K562 (cell line): ENCODE data around the gene FBXL13. TPM values are rescaled to one million over a fixed set of nuclear protein-coding genes. Genes with fewer than 3 reads are reported as not detected.

Source experiments
- ARID1B ChIP-seq: fragments of 450-650 bp; IDR thresholded peaks from 2 replicates; pipeline ENCODE4 v1.6.1; 2016; ENCODE audit warnings: antibody characterized with exemption, mild to moderate bottlenecking, inconsistent platforms
- BACH1 ChIP-seq: fragments of 200-800 bp; sonication (Bioruptor generic); IDR thresholded peaks from 2 replicates; pipeline ENCODE4 v1.6.1; 2016; ENCODE audit warnings: missing genetic modification characterization, missing compliant biosample characterization
- HLTF ChIP-seq: fragments of 450-650 bp; IDR thresholded peaks from 2 replicates; pipeline ENCODE4 v1.6.1; 2016
- MYC ChIP-seq, 2 experiments: fragments of 250-450 bp in 1 of 2; sonication (Bioruptor Pico) in 1 of 2; IDR thresholded peaks; 2 replicates each; pipeline versions ENCODE4 v1.5.1 to v1.6.1; 2012 to 2021; ENCODE audit warnings: low read depth in 2 of 2, borderline replicate concordance in 1 of 2, improper control_type of control experiment in 1 of 2, low read length in 1 of 2, mild to moderate bottlenecking in 1 of 2, moderate library complexity in 1 of 2
- POLR2H ChIP-seq: IDR thresholded peaks from 2 replicates; pipeline ENCODE4 v1.6.1; 2016; ENCODE audit warnings: missing genetic modification characterization, low read depth, mild to moderate bottlenecking, control low read depth, missing compliant biosample characterization, moderate library complexity
- SMARCC2 ChIP-seq: fragments of 450-650 bp; IDR thresholded peaks from 2 replicates; pipeline ENCODE4 v1.6.1; 2017; ENCODE audit warnings: antibody characterized with exemption, moderate library complexity, mild to moderate bottlenecking, low read depth
- SRSF3 ChIP-seq: fragments of 200-400 bp; formaldehyde crosslinking; IDR thresholded peaks from 2 replicates; pipeline ENCODE4 v1.6.1; 2016; ENCODE audit warnings: mild to moderate bottlenecking, low read length, moderate library complexity; ENCODE audit not compliant: insufficient read depth
- TAF9B ChIP-seq: fragments of 450-650 bp; IDR thresholded peaks from 2 replicates; pipeline ENCODE4 v1.6.1; 2018; ENCODE audit warnings: mild to moderate bottlenecking; ENCODE audit not compliant: partially characterized antibody
- ZBED1 ChIP-seq: IDR thresholded peaks from 2 replicates; pipeline ENCODE4 v1.6.1; 2014
- ZNF431 ChIP-seq: sonication (generic); formaldehyde crosslinking; IDR thresholded peaks from 2 replicates; pipeline ENCODE4 v1.8.0; 2022; ENCODE audit warnings: mild to moderate bottlenecking, missing genetic modification reagents
- ZNF583 ChIP-seq: fragments of 250-450 bp; sonication (Bioruptor Pico); IDR thresholded peaks from 2 replicates; pipeline ENCODE4 v1.4.0; 2020
- ZNF584 ChIP-seq: fragments of 200-800 bp; sonication (Bioruptor generic); IDR thresholded peaks from 2 replicates; pipeline ENCODE4 v1.6.1; 2016; ENCODE audit warnings: low read depth, mild to moderate bottlenecking, missing genetic modification characterization, missing compliant biosample characterization
- polyA plus RNA-seq, 8 experiments: library from polyadenylated mRNA; depleted of rRNA in 4 of 8; stranded (reverse) in 5 of 8; unstranded in 3 of 8; fragments of >200 nt; fragmentation: Nextera tagmentation in 2 of 8; fragmentation: Illumina TruSeq in 1 of 8; extraction: Ambion mirVana in 2 of 8; extraction: Trizol in 1 of 8; gene quantifications; 2 replicates each; pipeline versions ENCODE4 v1.2.1 to v1.2.3, GENCODE V29; 2011 to 2014; ENCODE audit warnings: inconsistent platforms in 1 of 8, missing spikeins in 1 of 8
- total RNA-seq, 7 experiments: library from RNA; depleted of rRNA in 6 of 7; stranded (reverse); fragments of >200 nt in 6 of 7; fragmentation: Illumina TruSeq in 2 of 7; extraction: Trizol in 2 of 7; gene quantifications; 2 replicates each; pipeline versions ENCODE4 v1.2.1 to v1.2.3, GENCODE V29; 2011 to 2021; ENCODE audit warnings: low replicate concordance in 1 of 7
- TF ChIP-seq, protein P1 (sequence below): fragments of 450-650 bp; IDR thresholded peaks from 2 replicates; pipeline ENCODE4 v1.7.0; 2016; ENCODE audit warnings: borderline replicate concordance
- TF ChIP-seq, protein P2 (sequence below): fragments of 250-450 bp; sonication (Bioruptor Pico); IDR thresholded peaks from 2 replicates; pipeline ENCODE4 v1.8.0; 2022; ENCODE audit warnings: inconsistent platforms
- TF ChIP-seq, protein P3 (sequence below), 3 experiments: fragments of 200-800 bp in 1 of 3; fragments of 250-450 bp in 1 of 3; fragments of 450-650 bp in 1 of 3; sonication (Bioruptor Pico) in 1 of 3; sonication (Bioruptor generic) in 1 of 3; formaldehyde crosslinking in 1 of 3; IDR thresholded peaks; 2 replicates each; pipeline versions ENCODE4 v1.6.1 to v1.8.0; 2016 to 2022; ENCODE audit warnings: mild to moderate bottlenecking in 2 of 3, missing genetic modification characterization in 2 of 3, missing compliant biosample characterization in 1 of 3, moderate library complexity in 1 of 3
- TF ChIP-seq, protein P4 (sequence below): IDR thresholded peaks from 2 replicates; pipeline ENCODE4 v1.6.1; 2012; ENCODE audit warnings: low read depth, low read length, improper control_type of control experiment, borderline replicate concordance
- TF ChIP-seq, protein P5 (sequence below): fragments of 250-450 bp; sonication (Bioruptor Pico); IDR thresholded peaks from 2 replicates; pipeline ENCODE4 v1.5.0; 2021

Gene FBXL13
- total and polyA plus RNA-seq, 9 of the 15 experiments (the other 6 are each of a cell fraction or from before 2014, with no cell fraction given), result 16.3 to 55.0 (median 25.4) TPM

DNA sequence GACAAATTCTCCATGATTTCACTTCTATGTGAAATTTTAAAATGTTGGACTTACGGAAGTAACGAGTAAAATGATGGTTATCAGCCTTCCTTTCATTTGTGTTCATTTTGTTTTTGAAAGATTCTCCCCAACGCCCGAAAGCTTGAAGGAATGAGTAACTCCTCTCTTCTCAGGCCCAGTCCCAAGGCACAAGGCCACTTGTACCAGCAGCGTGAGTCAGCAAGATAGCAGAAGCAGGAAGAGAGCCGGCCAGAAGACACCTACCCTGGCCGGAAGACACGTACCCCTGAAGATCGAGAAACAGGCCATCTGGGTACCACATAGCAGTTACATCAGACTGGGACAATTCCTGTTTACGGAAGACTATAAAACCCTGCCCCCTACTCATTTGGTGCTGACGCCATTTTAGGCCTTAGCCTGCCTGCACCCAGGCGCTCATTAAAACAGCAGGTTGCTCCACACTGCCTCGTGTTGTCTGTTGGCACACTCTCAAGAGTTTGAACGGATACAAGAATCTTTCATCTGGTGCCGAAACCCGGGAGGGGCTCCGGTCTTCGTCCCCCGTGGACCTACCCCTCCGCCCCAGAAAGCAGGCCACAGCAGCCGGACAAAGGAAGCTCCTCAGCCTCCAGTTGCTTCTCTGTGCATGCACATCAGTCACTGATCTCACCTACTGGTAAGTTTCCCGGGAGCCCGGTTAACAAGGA, 101.3 kb downstream of the FBXL13 start (continued):
- TF ChIP-seq POLR2H (tag) (peak; percentile 98), ZNF583 (CRISPR knock-in tag) (no peak), MYC (IDR thresholded peaks at IDR 0.05; ENCODE audit: low read depth, low read length) (peak; percentile 89; the same call in 1 of the 2 replicates), MYC (CRISPR knock-in tag; IDR thresholded peaks at IDR 0.05; ENCODE audit: borderline replicate concordance, low read depth) (no peak), ZNF584 (CRISPR knock-in tag) (peak; percentile 89; the same call in 1 of the 2 replicates), ARID1B (peak; percentile 73), HLTF (no peak; the same call in 1 of the 2 replicates), SMARCC2 (peak; percentile 85), SRSF3 (no peak), BACH1 (tag) (peak; percentile 98), TAF9B (peak; percentile 89), ZBED1 (0 out of 2 replicates have a peak, but pooled peaks have one; percentile 58), ZNF431 (CRISPR knock-in tag) (peak; percentile 58; the same call in 1 of the 2 replicates)
- TF ChIP-seq, protein P1, sequence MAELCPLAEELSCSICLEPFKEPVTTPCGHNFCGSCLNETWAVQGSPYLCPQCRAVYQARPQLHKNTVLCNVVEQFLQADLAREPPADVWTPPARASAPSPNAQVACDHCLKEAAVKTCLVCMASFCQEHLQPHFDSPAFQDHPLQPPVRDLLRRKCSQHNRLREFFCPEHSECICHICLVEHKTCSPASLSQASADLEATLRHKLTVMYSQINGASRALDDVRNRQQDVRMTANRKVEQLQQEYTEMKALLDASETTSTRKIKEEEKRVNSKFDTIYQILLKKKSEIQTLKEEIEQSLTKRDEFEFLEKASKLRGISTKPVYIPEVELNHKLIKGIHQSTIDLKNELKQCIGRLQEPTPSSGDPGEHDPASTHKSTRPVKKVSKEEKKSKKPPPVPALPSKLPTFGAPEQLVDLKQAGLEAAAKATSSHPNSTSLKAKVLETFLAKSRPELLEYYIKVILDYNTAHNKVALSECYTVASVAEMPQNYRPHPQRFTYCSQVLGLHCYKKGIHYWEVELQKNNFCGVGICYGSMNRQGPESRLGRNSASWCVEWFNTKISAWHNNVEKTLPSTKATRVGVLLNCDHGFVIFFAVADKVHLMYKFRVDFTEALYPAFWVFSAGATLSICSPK, result no peak
- TF ChIP-seq, protein P2, sequence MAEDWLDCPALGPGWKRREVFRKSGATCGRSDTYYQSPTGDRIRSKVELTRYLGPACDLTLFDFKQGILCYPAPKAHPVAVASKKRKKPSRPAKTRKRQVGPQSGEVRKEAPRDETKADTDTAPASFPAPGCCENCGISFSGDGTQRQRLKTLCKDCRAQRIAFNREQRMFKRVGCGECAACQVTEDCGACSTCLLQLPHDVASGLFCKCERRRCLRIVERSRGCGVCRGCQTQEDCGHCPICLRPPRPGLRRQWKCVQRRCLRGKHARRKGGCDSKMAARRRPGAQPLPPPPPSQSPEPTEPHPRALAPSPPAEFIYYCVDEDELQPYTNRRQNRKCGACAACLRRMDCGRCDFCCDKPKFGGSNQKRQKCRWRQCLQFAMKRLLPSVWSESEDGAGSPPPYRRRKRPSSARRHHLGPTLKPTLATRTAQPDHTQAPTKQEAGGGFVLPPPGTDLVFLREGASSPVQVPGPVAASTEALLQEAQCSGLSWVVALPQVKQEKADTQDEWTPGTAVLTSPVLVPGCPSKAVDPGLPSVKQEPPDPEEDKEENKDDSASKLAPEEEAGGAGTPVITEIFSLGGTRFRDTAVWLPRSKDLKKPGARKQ, result no peak
- TF ChIP-seq, protein P3, sequence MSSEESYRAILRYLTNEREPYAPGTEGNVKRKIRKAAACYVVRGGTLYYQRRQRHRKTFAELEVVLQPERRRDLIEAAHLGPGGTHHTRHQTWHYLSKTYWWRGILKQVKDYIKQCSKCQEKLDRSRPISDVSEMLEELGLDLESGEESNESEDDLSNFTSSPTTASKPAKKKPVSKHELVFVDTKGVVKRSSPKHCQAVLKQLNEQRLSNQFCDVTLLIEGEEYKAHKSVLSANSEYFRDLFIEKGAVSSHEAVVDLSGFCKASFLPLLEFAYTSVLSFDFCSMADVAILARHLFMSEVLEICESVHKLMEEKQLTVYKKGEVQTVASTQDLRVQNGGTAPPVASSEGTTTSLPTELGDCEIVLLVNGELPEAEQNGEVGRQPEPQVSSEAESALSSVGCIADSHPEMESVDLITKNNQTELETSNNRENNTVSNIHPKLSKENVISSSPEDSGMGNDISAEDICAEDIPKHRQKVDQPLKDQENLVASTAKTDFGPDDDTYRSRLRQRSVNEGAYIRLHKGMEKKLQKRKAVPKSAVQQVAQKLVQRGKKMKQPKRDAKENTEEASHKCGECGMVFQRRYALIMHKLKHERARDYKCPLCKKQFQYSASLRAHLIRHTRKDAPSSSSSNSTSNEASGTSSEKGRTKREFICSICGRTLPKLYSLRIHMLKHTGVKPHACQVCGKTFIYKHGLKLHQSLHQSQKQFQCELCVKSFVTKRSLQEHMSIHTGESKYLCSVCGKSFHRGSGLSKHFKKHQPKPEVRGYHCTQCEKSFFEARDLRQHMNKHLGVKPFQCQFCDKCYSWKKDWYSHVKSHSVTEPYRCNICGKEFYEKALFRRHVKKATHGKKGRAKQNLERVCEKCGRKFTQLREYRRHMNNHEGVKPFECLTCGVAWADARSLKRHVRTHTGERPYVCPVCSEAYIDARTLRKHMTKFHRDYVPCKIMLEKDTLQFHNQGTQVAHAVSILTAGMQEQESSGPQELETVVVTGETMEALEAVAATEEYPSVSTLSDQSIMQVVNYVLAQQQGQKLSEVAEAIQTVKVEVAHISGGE (CRISPR knock-in tag; IDR thresholded peaks at IDR 0.05), result peak in 1 of 3 experiments; percentile 86; a peak in 2 of 6 replicates
- TF ChIP-seq, protein P4, sequence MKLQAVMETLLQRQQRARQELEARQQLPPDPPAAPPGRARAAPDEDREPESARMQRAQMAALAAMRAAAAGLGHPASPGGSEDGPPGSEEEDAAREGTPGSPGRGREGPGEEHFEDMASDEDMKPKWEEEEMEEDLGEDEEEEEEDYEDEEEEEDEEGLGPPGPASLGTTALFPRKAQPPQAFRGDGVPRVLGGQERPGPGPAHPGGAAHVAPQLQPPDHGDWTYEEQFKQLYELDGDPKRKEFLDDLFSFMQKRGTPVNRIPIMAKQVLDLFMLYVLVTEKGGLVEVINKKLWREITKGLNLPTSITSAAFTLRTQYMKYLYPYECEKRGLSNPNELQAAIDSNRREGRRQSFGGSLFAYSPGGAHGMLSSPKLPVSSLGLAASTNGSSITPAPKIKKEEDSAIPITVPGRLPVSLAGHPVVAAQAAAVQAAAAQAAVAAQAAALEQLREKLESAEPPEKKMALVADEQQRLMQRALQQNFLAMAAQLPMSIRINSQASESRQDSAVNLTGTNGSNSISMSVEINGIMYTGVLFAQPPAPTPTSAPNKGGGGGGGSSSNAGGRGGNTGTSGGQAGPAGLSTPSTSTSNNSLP, result peak; percentile 81; the same call in 1 of the 2 replicates
- TF ChIP-seq, protein P5, sequence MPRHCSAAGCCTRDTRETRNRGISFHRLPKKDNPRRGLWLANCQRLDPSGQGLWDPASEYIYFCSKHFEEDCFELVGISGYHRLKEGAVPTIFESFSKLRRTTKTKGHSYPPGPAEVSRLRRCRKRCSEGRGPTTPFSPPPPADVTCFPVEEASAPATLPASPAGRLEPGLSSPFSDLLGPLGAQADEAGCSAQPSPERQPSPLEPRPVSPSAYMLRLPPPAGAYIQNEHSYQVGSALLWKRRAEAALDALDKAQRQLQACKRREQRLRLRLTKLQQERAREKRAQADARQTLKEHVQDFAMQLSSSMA (CRISPR knock-in tag), result 0 out of 2 replicates have a peak, but pooled peaks have one; percentile 15
